ENCODE data around the gene TCIRG1. TPM values are rescaled to one million over a fixed set of nuclear protein-coding genes. Genes with fewer than 3 reads are reported as not detected.

Gene TCIRG1
- total RNA-seq, 6 experiments from 2014 or later = 39.4 to 97.1 (median 69.3) TPM

DNA sequence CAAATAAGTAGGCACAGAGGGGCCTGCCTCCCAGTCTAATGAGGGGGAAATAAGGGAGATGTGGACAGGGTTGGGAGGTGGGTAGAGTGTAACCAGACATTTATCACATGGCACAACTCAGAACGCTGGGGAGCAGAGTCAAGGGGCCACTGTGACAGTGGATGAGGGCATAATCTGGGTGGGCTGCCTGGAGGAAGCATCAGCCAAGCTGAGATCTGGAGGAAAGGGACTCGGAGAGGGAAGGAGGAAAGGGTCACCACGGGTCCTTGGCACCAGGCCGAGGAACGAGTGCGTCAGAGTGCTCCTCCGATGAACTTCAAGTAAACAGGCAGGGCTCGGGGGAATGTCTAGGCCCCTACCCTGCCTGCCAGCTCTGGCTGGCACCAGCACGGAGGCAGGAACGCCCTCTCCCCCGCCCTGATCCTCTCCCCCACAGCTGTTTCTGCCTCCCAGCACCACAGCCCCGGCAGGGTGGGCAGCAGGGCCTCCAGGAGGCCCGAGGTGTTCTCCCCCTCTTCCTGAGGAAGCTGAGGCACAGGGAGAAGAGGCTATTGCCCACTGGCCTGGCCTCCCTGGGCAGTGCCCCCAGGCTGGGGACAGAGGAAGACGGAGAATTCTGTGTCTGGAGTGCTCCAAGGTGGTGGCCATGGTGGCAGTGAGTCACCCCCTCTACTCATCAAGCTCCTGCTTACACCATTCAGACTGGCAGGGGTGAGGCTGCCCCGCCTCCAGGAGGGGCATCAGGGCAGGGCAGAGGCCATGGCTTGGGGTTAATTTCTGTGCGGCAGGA is 24.5 kb upstream of the TCIRG1 start:
- Histone ChIP-seq H3K27me3 (no peaks in the 10 kb centered on the region), H3K4me1 (peaks cover 0 to 24% (median 6%) of the 10 kb centered on the region in 4 donors), H3K27ac (no peak overlapping the region), H3K4me3 (no peak overlapping the region), H3K9me3 (no peaks in the 10 kb centered on the region), H3K36me3 (no peaks in the 10 kb centered on the region)
- intact Hi-C loops (cut with DNase I) = no loop called here
- ATAC-seq = no peak
- DNase-seq = no peak
- WGBS (ENCODE audit: insufficient coverage, low coverage, low lambda C conversion rate, missing lambda C conversion rate) = 49% methylated on average over 2 of the region's 16 CpGs
- no peak for TF ChIP-seq POLR2A (IDR thresholded peaks at IDR 0.05)
- TF ChIP-seq, protein P1, sequence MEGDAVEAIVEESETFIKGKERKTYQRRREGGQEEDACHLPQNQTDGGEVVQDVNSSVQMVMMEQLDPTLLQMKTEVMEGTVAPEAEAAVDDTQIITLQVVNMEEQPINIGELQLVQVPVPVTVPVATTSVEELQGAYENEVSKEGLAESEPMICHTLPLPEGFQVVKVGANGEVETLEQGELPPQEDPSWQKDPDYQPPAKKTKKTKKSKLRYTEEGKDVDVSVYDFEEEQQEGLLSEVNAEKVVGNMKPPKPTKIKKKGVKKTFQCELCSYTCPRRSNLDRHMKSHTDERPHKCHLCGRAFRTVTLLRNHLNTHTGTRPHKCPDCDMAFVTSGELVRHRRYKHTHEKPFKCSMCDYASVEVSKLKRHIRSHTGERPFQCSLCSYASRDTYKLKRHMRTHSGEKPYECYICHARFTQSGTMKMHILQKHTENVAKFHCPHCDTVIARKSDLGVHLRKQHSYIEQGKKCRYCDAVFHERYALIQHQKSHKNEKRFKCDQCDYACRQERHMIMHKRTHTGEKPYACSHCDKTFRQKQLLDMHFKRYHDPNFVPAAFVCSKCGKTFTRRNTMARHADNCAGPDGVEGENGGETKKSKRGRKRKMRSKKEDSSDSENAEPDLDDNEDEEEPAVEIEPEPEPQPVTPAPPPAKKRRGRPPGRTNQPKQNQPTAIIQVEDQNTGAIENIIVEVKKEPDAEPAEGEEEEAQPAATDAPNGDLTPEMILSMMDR (IDR thresholded peaks at IDR 0.05) = no peak

DNA sequence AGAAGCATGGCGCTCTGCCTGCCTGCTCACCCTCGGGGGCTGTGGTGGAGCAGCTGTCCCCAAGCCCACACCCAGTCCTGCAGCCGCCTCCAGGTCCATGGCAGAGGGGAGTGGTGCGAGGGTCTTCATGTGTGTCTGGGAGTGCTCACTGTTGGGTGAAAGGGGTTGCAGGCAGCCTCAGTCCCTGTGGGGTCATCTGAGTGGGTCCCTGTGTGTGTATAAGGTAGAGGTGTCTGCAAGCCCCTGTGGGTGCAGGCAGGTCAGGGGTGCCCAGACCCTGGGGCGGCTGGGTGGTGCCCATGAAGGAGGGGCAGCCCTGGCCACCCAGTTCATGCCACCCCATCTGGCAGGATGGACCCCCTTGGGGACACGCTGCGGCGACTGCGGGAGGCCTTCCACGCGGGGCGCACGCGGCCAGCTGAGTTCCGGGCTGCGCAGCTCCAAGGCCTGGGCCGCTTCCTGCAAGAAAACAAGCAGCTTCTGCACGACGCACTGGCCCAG is 23.8 kb upstream of the TCIRG1 start:
- DNase-seq (no peak), ATAC-seq (no peak)
- no peak overlapping the region for H3K4me3 ChIP-seq
- H3K27me3 ChIP-seq = no peaks in the 10 kb centered on the region
- no peak overlapping the region for H3K27ac ChIP-seq
- no peaks in the 10 kb centered on the region for H3K36me3 ChIP-seq
- H3K9me3 ChIP-seq = no peaks in the 10 kb centered on the region
- H3K4me1 ChIP-seq = peaks cover 0 to 19% (median 4%) of the 10 kb centered on the region in 4 donors
- intact Hi-C loops (cut with DNase I) = no loop called here
- no CpG with 5 or more reads among the region's 19 CpGs for WGBS (ENCODE audit: insufficient coverage, low coverage, low lambda C conversion rate, missing lambda C conversion rate)
- TF ChIP-seq POLR2A (IDR thresholded peaks at IDR 0.05) = no peak
- TF ChIP-seq, protein P1 (IDR thresholded peaks at IDR 0.05) = no peak

DNA sequence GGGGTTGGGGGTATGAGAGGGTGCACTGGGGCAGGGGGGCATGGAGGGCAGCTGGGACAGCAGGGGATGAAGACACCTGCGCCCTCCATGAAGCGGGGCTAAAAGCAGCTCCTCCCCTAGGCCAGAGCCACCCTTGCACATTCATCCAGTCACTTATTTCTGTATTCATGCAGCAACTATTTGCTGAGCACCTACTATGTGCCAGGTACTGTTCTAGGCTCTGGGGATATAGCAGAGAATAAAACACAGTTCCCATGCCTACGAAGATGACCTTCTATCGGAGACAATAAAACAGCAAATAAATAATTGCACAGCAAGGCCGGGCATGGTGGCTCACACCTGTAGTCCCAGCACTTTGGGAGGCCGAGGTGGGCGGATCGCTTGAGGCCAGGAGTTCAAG is 23.4 kb upstream of the TCIRG1 start:
- no peaks in the 10 kb centered on the region for H3K9me3 ChIP-seq
- H3K27me3 ChIP-seq = no peaks in the 10 kb centered on the region
- H3K36me3 ChIP-seq = no peaks in the 10 kb centered on the region
- no peak for DNase-seq
- peaks cover 0 to 14% (median 3%) of the 10 kb centered on the region in 4 donors for H3K4me1 ChIP-seq
- no peak for ATAC-seq
- WGBS (ENCODE audit: insufficient coverage, low coverage, low lambda C conversion rate, missing lambda C conversion rate) = 97% methylated on average over 4 of the region's 8 CpGs
- H3K27ac ChIP-seq = no peak overlapping the region
- TF ChIP-seq, protein P1 (IDR thresholded peaks at IDR 0.05) = no peak
- TF ChIP-seq POLR2A (IDR thresholded peaks at IDR 0.05) = no peak
- H3K4me3 ChIP-seq = no peak overlapping the region
- intact Hi-C loops (cut with DNase I) = no loop called here

DNA sequence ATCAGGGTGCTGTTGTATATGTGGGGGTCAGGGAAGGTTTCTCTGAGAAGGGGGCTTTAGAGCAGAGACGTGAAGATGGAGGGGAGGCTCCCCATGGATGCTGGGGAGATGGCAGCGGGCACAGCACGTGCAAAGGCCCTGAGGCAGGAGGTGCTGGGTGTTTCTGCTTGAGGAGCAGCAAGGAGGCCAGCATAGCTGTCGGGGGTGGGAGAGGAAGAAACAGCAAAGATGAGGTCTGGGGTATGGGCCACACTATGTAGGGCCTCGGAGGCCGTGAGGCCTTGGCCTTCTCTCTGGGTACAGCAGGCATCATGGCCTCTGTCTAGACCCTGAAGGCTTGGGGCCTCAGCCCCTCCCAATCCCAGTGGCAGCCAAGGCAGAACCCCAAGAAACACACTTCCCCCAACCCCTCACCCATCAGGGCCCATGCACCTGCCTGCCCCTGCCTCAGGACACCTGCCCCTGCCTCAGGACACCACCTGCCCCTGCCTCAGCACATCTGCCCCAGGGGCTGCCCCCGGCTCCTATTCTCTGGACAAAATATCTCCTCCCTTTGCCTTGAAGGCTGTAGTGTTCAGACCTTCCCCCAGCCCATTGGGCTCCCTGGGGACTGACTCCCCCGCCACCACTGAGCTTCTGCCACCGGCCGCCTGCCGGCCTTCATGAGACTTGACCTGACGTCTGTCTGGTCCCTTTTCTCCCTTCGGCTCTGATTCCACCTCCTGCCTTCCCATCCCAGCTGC is 22.5 kb upstream of the TCIRG1 start:
- H3K36me3 ChIP-seq = no peaks in the 10 kb centered on the region
- ATAC-seq = no peak
- H3K27me3 ChIP-seq = no peaks in the 10 kb centered on the region
- peaks cover 0 to 7% (median 0%) of the 10 kb centered on the region in 4 donors for H3K4me1 ChIP-seq
- DNase-seq = no peak
- H3K9me3 ChIP-seq = no peaks in the 10 kb centered on the region
- H3K27ac ChIP-seq = no peak overlapping the region
- 52% methylated on average over 5 of the region's 13 CpGs for WGBS (ENCODE audit: insufficient coverage, low coverage, low lambda C conversion rate, missing lambda C conversion rate)
- intact Hi-C loops (cut with DNase I) = no loop called here
- TF ChIP-seq, protein P1 (IDR thresholded peaks at IDR 0.05) = no peak
- no peak for TF ChIP-seq POLR2A (IDR thresholded peaks at IDR 0.05)
- no peak overlapping the region for H3K4me3 ChIP-seq
